Spinal cord (tissue), 10 donors: ENCODE measurements around the gene PTPRS. TPM values are rescaled to one million over a fixed set of nuclear protein-coding genes. Genes with fewer than 3 reads are reported as not detected.

Experiments
- DNase-seq, 6 donors: peaks; one replicate each; pipeline versions ENCODE4 v3.0.0 to v3.0.0-alpha.2; 2013 to 2015; ENCODE audit warnings: low spot score in 6 of 6, low read depth in 4 of 6
- H3K27ac ChIP-seq: one replicate; pipeline ENCODE4 v1.5.1; 2013; ENCODE audit warnings: low read depth, low read length, control low read depth
- H3K27me3 ChIP-seq: one replicate; pipeline ENCODE4 v1.6.1; 2013; ENCODE audit warnings: low read length; ENCODE audit not compliant: control insufficient read depth, insufficient read depth
- H3K36me3 ChIP-seq: one replicate; pipeline ENCODE4 v1.6.1; 2013; ENCODE audit warnings: low read length; ENCODE audit not compliant: control insufficient read depth, insufficient read depth
- H3K4me1 ChIP-seq: one replicate; pipeline ENCODE4 v1.6.1; 2013; ENCODE audit warnings: low read length; ENCODE audit not compliant: control insufficient read depth, insufficient read depth
- H3K4me3 ChIP-seq: one replicate; pipeline ENCODE4 v1.5.1; 2013; ENCODE audit warnings: low read depth, low read length, control low read depth
- H3K9me3 ChIP-seq: one replicate; pipeline ENCODE4 v1.6.1; 2013; ENCODE audit warnings: low read length; ENCODE audit not compliant: control insufficient read depth, insufficient read depth
- WGBS: methylation state at CpG from one replicate; pipeline ENCODE4 v1.1.5; 2013; ENCODE audit warnings: missing lambda C conversion rate; ENCODE audit not compliant: insufficient coverage; 5-methylcytosine and 5-hydroxymethylcytosine counted together
- polyA plus RNA-seq, 2 donors: library from polyadenylated mRNA; unstranded; fragments of 120-200 nt; gene quantifications; one replicate each; pipeline ENCODE4 v1.2.1, GENCODE V29; 2013; ENCODE audit not compliant: insufficient read length in 2 of 2
- total RNA-seq, 2 donors: library from RNA; depleted of rRNA in 1 of 2; stranded (reverse); fragments of 120-200 nt in 1 of 2; fragments of >200 nt in 1 of 2; gene quantifications; one replicate each; pipeline versions ENCODE4 v1.2.3 to v1.2.4, GENCODE V29; 2013 to 2014
- donor health status: healthy.

PTPRS gene
- total and polyA plus RNA-seq, 4 donors, result 113 to 151 (median 135) TPM

- H3K9me3 ChIP-seq, result no peaks in the 10 kb centered on the region
- H3K4me3 ChIP-seq, result no peak overlapping the region
- peaks cover 53% of the 10 kb centered on the region for H3K36me3 ChIP-seq
- H3K27ac ChIP-seq, result no peak overlapping the region
- DNase-seq, result no peak
- no peaks in the 10 kb centered on the region for H3K27me3 ChIP-seq
- H3K4me1 ChIP-seq, result peaks cover 24% of the 10 kb centered on the region
- 90% methylated on average over 13 of the region's 18 CpGs for WGBS
Measured at GRCh38 chr19:5326986-5327623, 13.5 kb downstream of the PTPRS start.

- DNase-seq, result no peak
- Histone ChIP-seq H3K27me3 (no peaks in the 10 kb centered on the region), H3K4me1 (peaks cover 22% of the 10 kb centered on the region), H3K36me3 (peaks cover 55% of the 10 kb centered on the region), H3K27ac (no peak overlapping the region), H3K4me3 (no peak overlapping the region), H3K9me3 (no peaks in the 10 kb centered on the region)
- WGBS, result 50% methylated on average over 9 of the region's 9 CpGs
Measured at GRCh38 chr19:5326545-5326944, 14.1 kb downstream of the PTPRS start.

- H3K4me1 ChIP-seq, result peaks cover 18% of the 10 kb centered on the region
- no peaks in the 10 kb centered on the region for H3K9me3 ChIP-seq
- no peak overlapping the region for H3K27ac ChIP-seq
- peaks cover 53% of the 10 kb centered on the region for H3K36me3 ChIP-seq
- no peak overlapping the region for H3K4me3 ChIP-seq
- WGBS, result 92% methylated on average over 2 of the region's 3 CpGs
- no peaks in the 10 kb centered on the region for H3K27me3 ChIP-seq
- DNase-seq, result no peak
Measured at GRCh38 chr19:5324947-5325346, 15.7 kb downstream of the PTPRS start.

GRCh38 chr19:5323475-5323811, 17.2 kb downstream of the PTPRS start:
- H3K4me3 ChIP-seq, result no peak overlapping the region
- no peaks in the 10 kb centered on the region for H3K9me3 ChIP-seq
- no peaks in the 10 kb centered on the region for H3K27me3 ChIP-seq
- DNase-seq, result no peak
- H3K27ac ChIP-seq, result no peak overlapping the region
- H3K36me3 ChIP-seq, result peaks cover 50% of the 10 kb centered on the region
- H3K4me1 ChIP-seq, result peaks cover 16% of the 10 kb centered on the region
- WGBS, result 96% methylated on average over 7 of the region's 7 CpGs

- no peak overlapping the region for H3K27ac ChIP-seq
- H3K4me3 ChIP-seq, result no peak overlapping the region
- H3K4me1 ChIP-seq, result peaks cover 16% of the 10 kb centered on the region
- WGBS, result 67% methylated on average over 6 of the region's 34 CpGs
- H3K27me3 ChIP-seq, result no peaks in the 10 kb centered on the region
- H3K9me3 ChIP-seq, result no peaks in the 10 kb centered on the region
- peaks cover 39% of the 10 kb centered on the region for H3K36me3 ChIP-seq
- no peak for DNase-seq
Measured at GRCh38 chr19:5321851-5322681, 18.5 kb downstream of the PTPRS start.

- H3K36me3 ChIP-seq, result peaks cover 39% of the 10 kb centered on the region
- H3K9me3 ChIP-seq, result no peaks in the 10 kb centered on the region
- no peak for DNase-seq
- WGBS, result 95% methylated on average over 7 of the region's 9 CpGs
- no peaks in the 10 kb centered on the region for H3K27me3 ChIP-seq
- no peak overlapping the region for H3K27ac ChIP-seq
- H3K4me1 ChIP-seq, result peaks cover 12% of the 10 kb centered on the region
- H3K4me3 ChIP-seq, result no peak overlapping the region
Measured at GRCh38 chr19:5321066-5321642, 19.5 kb downstream of the PTPRS start.

- WGBS, result 76% methylated on average over 9 of the region's 9 CpGs
- no peak overlapping the region for H3K27ac ChIP-seq
Measured at GRCh38 chr19:5319516-5319915, 21.1 kb downstream of the PTPRS start.

GRCh38 chr19:5318306-5318705, 22.3 kb downstream of the PTPRS start:
- no peak for DNase-seq
- H3K27ac ChIP-seq, result no peak overlapping the region
- H3K9me3 ChIP-seq, result no peaks in the 10 kb centered on the region
- 79% methylated on average over 4 of the region's 6 CpGs for WGBS
- no peaks in the 10 kb centered on the region for H3K27me3 ChIP-seq
- peaks cover 8% of the 10 kb centered on the region for H3K4me1 ChIP-seq
- peaks cover 24% of the 10 kb centered on the region for H3K36me3 ChIP-seq
- H3K4me3 ChIP-seq, result no peak overlapping the region

More at GRCh38 chr19:5319516-5319915, 21.1 kb downstream of the PTPRS start:
- H3K36me3 ChIP-seq, result peaks cover 32% of the 10 kb centered on the region
- no peak overlapping the region for H3K4me3 ChIP-seq
- H3K27me3 ChIP-seq, result no peaks in the 10 kb centered on the region
- no peak for DNase-seq
- H3K9me3 ChIP-seq, result no peaks in the 10 kb centered on the region
- peaks cover 8% of the 10 kb centered on the region for H3K4me1 ChIP-seq

GRCh38 chr19:5317321-5317720, 23.3 kb downstream of the PTPRS start:
- H3K36me3 ChIP-seq, result peaks cover 25% of the 10 kb centered on the region
- 100% methylated on average over 1 of the region's 7 CpGs for WGBS
- no peaks in the 10 kb centered on the region for H3K9me3 ChIP-seq
- H3K27me3 ChIP-seq, result no peaks in the 10 kb centered on the region
- H3K4me3 ChIP-seq, result no peak overlapping the region
- DNase-seq, result no peak
- H3K27ac ChIP-seq, result no peak overlapping the region
- H3K4me1 ChIP-seq, result peaks cover 9% of the 10 kb centered on the region
